Measurements from ENCODE around the gene RAB24.

RAB24 gene

GRCh38 chr5:177299697-177300096, 3.8 kb downstream of the RAB24 start:
- no peak overlapping the region for H3K4me3 ChIP-seq (ENCODE audit: low read depth, low read length)
- TF ChIP-seq CTCF (IDR thresholded peaks at IDR 0.05; ENCODE audit: borderline replicate concordance, insufficient read depth, low read depth, low read length), result no peak

GRCh38 chr5:177297922-177298321, 5.6 kb downstream of the RAB24 start:
- TF ChIP-seq CTCF (IDR thresholded peaks at IDR 0.05; ENCODE audit: borderline replicate concordance, insufficient read depth, low read depth, low read length), result no peak
- H3K4me3 ChIP-seq (ENCODE audit: low read depth, low read length), result no peak overlapping the region

- no peak for TF ChIP-seq CTCF (IDR thresholded peaks at IDR 0.05; ENCODE audit: borderline replicate concordance, insufficient read depth, low read depth, low read length)
- no peak overlapping the region for H3K4me3 ChIP-seq (ENCODE audit: low read depth, low read length)
These were observed 6.9 kb downstream of the RAB24 start for GRCh38 chr5:177296581-177296980.

GRCh38 chr5:177295924-177296323, 7.6 kb downstream of the RAB24 start:
- TF ChIP-seq CTCF (IDR thresholded peaks at IDR 0.05; ENCODE audit: borderline replicate concordance, insufficient read depth, low read depth, low read length), result no peak
- H3K4me3 ChIP-seq (ENCODE audit: low read depth, low read length), result no peak overlapping the region

- H3K4me3 ChIP-seq (ENCODE audit: low read depth, low read length), result no peak overlapping the region
- no peak for TF ChIP-seq CTCF (IDR thresholded peaks at IDR 0.05; ENCODE audit: borderline replicate concordance, insufficient read depth, low read depth, low read length)
These were observed 8.9 kb downstream of the RAB24 start for GRCh38 chr5:177294632-177295031.

- TF ChIP-seq CTCF (IDR thresholded peaks at IDR 0.05; ENCODE audit: borderline replicate concordance, insufficient read depth, low read depth, low read length), result no peak
- H3K4me3 ChIP-seq (ENCODE audit: low read depth, low read length), result no peak overlapping the region
These were observed 9.5 kb downstream of the RAB24 start for GRCh38 chr5:177293819-177294581.

- H3K4me3 ChIP-seq (ENCODE audit: low read depth, low read length), result no peak overlapping the region
- no peak for TF ChIP-seq CTCF (IDR thresholded peaks at IDR 0.05; ENCODE audit: borderline replicate concordance, insufficient read depth, low read depth, low read length)
These were observed 11.8 kb downstream of the RAB24 start for GRCh38 chr5:177291735-177292134.

All from GM12875 (cell line).